Stimulated activated CD4-positive, alpha-beta T cell treated with anti-CD3 and anti-CD28 coated beads, Interleukin-4, amount 100 ng/mL, for 1 hour (primary cell): ENCODE measurements around the gene BRF1.
A peak's percentile ranks its signal among the peaks of the same experiment; 100 is the strongest.
"Not testable (repeated sequence)": the region's sequence is repeated elsewhere in the genome, so short reads cannot be mapped to it uniquely, and the experiment has no call there.

Experiments used
- DNase-seq: peaks from one replicate; pipeline ENCODE4 v3.0.0-alpha.2; 2020

The BRF1 gene

GRCh38 chr14:105331575-105332349 lies 31.0 kb upstream of the BRF1 start:
- DNase-seq, result no peak

GRCh38 chr14:105330491-105330895 lies 29.7 kb upstream of the BRF1 start:
- DNase-seq, result no peak

- no peak for DNase-seq
These were observed 28.8 kb upstream of the BRF1 start for GRCh38 chr14:105329411-105330150.

GRCh38 chr14:105328678-105329390 lies 28.0 kb upstream of the BRF1 start:
- DNase-seq, result no peak

- no peak for DNase-seq
These were observed 27.4 kb upstream of the BRF1 start for GRCh38 chr14:105328070-105328677.

GRCh38 chr14:105327695-105328045 lies 26.9 kb upstream of the BRF1 start:
- DNase-seq, result not testable (repeated sequence)

- DNase-seq, result no peak
These were observed 26.3 kb upstream of the BRF1 start for GRCh38 chr14:105326891-105327694.

GRCh38 chr14:105326568-105326867 lies 25.7 kb upstream of the BRF1 start:
- no peak for DNase-seq

- no peak for DNase-seq
These were observed 25.1 kb upstream of the BRF1 start for GRCh38 chr14:105325716-105326567.

GRCh38 chr14:105325303-105325702 lies 24.5 kb upstream of the BRF1 start:
- no peak for DNase-seq

- no peak for DNase-seq
These were observed 24.1 kb upstream of the BRF1 start for GRCh38 chr14:105324871-105325270.

GRCh38 chr14:105324080-105324778 lies 23.4 kb upstream of the BRF1 start:
- no peak for DNase-seq

- DNase-seq, result no peak
These were observed 22.9 kb upstream of the BRF1 start for GRCh38 chr14:105323663-105324062.

GRCh38 chr14:105322791-105323556 lies 22.2 kb upstream of the BRF1 start:
- no peak for DNase-seq

GRCh38 chr14:105317546-105317945 lies 16.7 kb upstream of the BRF1 start:
- DNase-seq, result no peak

- no peak for DNase-seq
These were observed 16.2 kb upstream of the BRF1 start for GRCh38 chr14:105316968-105317510.

- DNase-seq, result no peak
These were observed 15.8 kb upstream of the BRF1 start for GRCh38 chr14:105316577-105316941.

- DNase-seq, result no peak
These were observed 15.3 kb upstream of the BRF1 start for GRCh38 chr14:105315941-105316576.

GRCh38 chr14:105315211-105315721 lies 14.5 kb upstream of the BRF1 start:
- DNase-seq, result peak; percentile 40
